GM21619 (cell line): Measurements from ENCODE around the gene NPHP4.
A peak's percentile ranks its signal among the peaks of the same experiment; 100 is the strongest.

Source experiments
- ATAC-seq: cut with Tn5 transposase; IDR thresholded peaks from one replicate; pipeline ENCODE4 v1.9.1; 2021; ENCODE audit not compliant: unreplicated experiment

NPHP4 gene

GRCh38 chr1:5991381-5992025 is 722 bp downstream of the NPHP4 start:
- ATAC-seq = peak; percentile 23

GRCh38 chr1:5990913-5991312 is 1.3 kb downstream of the NPHP4 start:
- no peak for ATAC-seq

- no peak for ATAC-seq
These were observed 2.4 kb downstream of the NPHP4 start for GRCh38 chr1:5989731-5990271.

- ATAC-seq = no peak
These were observed 3.0 kb downstream of the NPHP4 start for GRCh38 chr1:5989286-5989605.

- no peak for ATAC-seq
These were observed 3.5 kb downstream of the NPHP4 start for GRCh38 chr1:5988596-5989285.

GRCh38 chr1:5986018-5986417 is 6.2 kb downstream of the NPHP4 start:
- ATAC-seq = no peak

- no peak for ATAC-seq
These were observed 7.0 kb downstream of the NPHP4 start for GRCh38 chr1:5985250-5985649.

- no peak for ATAC-seq
These were observed 8.7 kb downstream of the NPHP4 start for GRCh38 chr1:5983361-5984103.

GRCh38 chr1:5982868-5983267 is 9.4 kb downstream of the NPHP4 start:
- no peak for ATAC-seq

GRCh38 chr1:5982276-5982675 is 9.9 kb downstream of the NPHP4 start:
- no peak for ATAC-seq

GRCh38 chr1:5981009-5981380 is 11.2 kb downstream of the NPHP4 start:
- no peak for ATAC-seq

- no peak for ATAC-seq
These were observed 11.8 kb downstream of the NPHP4 start for GRCh38 chr1:5980314-5981008.

GRCh38 chr1:5979536-5980313 is 12.5 kb downstream of the NPHP4 start:
- ATAC-seq = no peak

- ATAC-seq = no peak
These were observed 13.8 kb downstream of the NPHP4 start for GRCh38 chr1:5978452-5978851.

GRCh38 chr1:5977494-5978444 is 14.5 kb downstream of the NPHP4 start:
- no peak for ATAC-seq

GRCh38 chr1:5976726-5977493 is 15.3 kb downstream of the NPHP4 start:
- ATAC-seq = no peak

GRCh38 chr1:5976231-5976630 is 16.0 kb downstream of the NPHP4 start:
- ATAC-seq = no peak

- no peak for ATAC-seq
These were observed 16.9 kb downstream of the NPHP4 start for GRCh38 chr1:5975133-5975880.
